HG03457 (cell line): ENCODE measurements around the gene PSD2.
A peak's percentile ranks its signal among the peaks of the same experiment; 100 is the strongest.

Source experiments
- ATAC-seq: cut with Tn5 transposase; IDR thresholded peaks from one replicate; pipeline ENCODE4 v1.9.1; 2021; ENCODE audit warnings: moderate number of reproducible peaks; ENCODE audit not compliant: unreplicated experiment

Gene PSD2

GRCh38 chr5:139854029-139854605, 58.5 kb downstream of the PSD2 start:
- no peak for ATAC-seq

GRCh38 chr5:139854953-139855352, 59.3 kb downstream of the PSD2 start:
- no peak for ATAC-seq

- ATAC-seq, result no peak
Observed at GRCh38 chr5:139855451-139855850, 59.8 kb downstream of the PSD2 start.

GRCh38 chr5:139855946-139856540, 60.4 kb downstream of the PSD2 start:
- ATAC-seq, result no peak

GRCh38 chr5:139856714-139857113, 61.1 kb downstream of the PSD2 start:
- ATAC-seq, result no peak

GRCh38 chr5:139859013-139859412, 63.4 kb downstream of the PSD2 start:
- ATAC-seq, result no peak

GRCh38 chr5:139861021-139861888, 65.6 kb downstream of the PSD2 start:
- ATAC-seq, result no peak

GRCh38 chr5:139861889-139862207, 66.2 kb downstream of the PSD2 start:
- ATAC-seq, result no peak

- ATAC-seq, result no peak
Observed at GRCh38 chr5:139862313-139862712, 66.7 kb downstream of the PSD2 start.

- ATAC-seq, result no peak
Observed at GRCh38 chr5:139862803-139863202, 67.2 kb downstream of the PSD2 start.

- no peak for ATAC-seq
Observed at GRCh38 chr5:139863361-139863760, 67.8 kb downstream of the PSD2 start.

GRCh38 chr5:139863855-139864558, 68.4 kb downstream of the PSD2 start:
- peak; percentile 52 for ATAC-seq

- ATAC-seq, result no peak
Observed at GRCh38 chr5:139864716-139865483, 69.3 kb downstream of the PSD2 start.

GRCh38 chr5:139867109-139867508, 71.5 kb downstream of the PSD2 start:
- ATAC-seq, result no peak

- no peak for ATAC-seq
Observed at GRCh38 chr5:139867581-139867980, 72.0 kb downstream of the PSD2 start.

GRCh38 chr5:139869042-139869790, 73.6 kb downstream of the PSD2 start:
- ATAC-seq, result no peak

- no peak for ATAC-seq
Observed at GRCh38 chr5:139870677-139871076, 75.1 kb downstream of the PSD2 start.

- no peak for ATAC-seq
Observed at GRCh38 chr5:139871614-139872013, 76.0 kb downstream of the PSD2 start.

- no peak for ATAC-seq
Observed at GRCh38 chr5:139872052-139872766, 76.6 kb downstream of the PSD2 start.
